ENCODE measurements around the gene FIGNL2.

FIGNL2 gene

DNA sequence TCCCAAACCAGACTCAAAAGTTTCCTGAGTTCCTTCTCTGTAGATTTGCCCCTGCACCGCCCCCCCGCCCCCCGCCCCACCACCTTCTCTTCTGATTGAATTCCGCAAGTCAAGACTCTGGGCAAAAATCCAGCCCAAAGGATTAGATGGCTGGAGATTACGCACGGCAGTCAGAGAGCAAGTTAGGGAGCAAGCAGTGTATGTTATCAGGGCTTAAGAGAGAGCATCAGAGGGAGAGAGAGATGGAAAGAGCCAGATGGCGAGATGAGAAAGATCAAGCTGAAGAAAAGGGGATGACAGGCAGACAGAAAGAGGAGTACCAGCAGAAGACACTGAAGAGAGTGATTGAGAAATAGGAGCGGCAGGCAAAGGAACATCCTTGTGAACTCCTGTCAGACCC is 25.5 kb upstream of the FIGNL2 start:
- DNase-seq, result no peak

GRCh38 chr12:51873251-51873994 is 24.9 kb upstream of the FIGNL2 start:
- DNase-seq, result no peak

DNA sequence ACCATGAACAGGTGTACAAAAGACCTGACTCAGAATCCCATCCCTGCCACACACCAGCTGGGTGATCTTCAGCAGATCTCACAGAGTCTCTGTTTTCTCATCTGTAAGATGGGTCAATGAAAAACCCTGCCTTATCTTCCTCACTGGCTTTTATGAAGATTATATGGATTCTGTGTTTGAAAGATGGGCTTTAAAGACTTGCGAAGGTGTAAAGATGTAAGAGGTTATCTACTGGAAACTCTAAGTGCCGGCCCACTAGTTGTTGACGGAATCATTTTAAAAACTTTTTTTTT is 24.1 kb upstream of the FIGNL2 start:
- DNase-seq, result no peak

DNA sequence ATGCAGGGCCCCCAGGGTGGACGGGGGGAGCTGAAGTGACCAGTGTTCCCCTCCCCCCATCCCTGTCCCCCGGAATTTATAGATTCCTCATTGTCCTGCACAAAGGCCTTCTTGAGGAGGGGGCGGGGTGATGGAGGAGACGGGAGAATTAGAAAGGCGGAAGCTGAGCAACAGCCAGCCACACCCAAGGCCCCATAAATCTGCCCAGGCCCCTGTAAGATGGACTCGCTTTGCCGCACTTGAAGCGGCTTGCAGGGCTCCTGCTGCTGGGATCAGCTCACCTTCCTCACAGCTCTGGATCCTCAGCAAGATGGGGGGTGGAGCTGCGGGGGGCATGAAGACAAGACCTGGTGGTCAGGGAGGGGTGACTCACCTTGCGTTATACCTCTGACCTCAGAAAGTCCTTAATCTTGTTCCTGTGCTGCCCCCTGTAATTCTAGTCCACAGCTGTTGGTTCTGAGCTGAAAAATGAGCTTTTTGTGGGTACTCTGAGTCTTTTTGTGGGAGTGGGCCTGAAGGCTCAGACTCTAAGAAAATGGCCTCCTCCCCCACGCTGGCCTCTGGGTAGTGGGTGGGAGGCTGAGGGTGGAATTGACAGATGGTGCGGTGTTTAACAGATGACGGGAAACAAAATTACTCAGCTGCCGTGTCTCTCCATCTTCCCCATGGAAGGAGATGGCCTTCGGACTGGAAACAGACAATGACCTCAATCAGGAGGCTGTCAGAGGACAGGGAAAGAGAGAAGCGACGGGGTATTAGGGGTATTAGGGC is 23.6 kb upstream of the FIGNL2 start:
- no peak for DNase-seq

DNA sequence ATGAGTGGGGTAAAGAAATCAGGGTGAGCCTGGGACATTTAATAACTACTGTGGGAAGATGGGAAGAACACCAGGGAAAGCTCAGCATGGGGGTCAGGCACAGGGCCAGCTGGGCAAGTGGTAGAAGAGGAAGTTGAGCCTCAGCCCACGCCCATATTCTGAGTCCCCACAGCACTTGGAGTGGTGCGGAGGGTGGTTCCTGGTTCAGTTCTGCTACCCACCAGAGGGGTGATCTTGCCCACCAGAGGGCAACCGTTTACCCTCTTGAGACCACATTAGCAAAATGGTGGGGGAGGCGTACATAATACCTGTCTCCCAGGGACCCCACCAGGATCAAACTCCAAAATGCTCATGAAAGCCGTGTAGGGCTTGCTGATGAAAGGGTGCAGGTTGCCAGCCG is 22.6 kb upstream of the FIGNL2 start:
- DNase-seq, result peak; percentile 72 to 73

GRCh38 chr12:51870504-51870903 is 22.0 kb upstream of the FIGNL2 start:
- DNase-seq, result no peak

- peak; percentile 22 to 32 for DNase-seq
Measured at GRCh38 chr12:51869931-51870330, 21.4 kb upstream of the FIGNL2 start.

GRCh38 chr12:51869496-51869865 is 21.0 kb upstream of the FIGNL2 start:
- DNase-seq, result no peak

- no peak for DNase-seq
Measured at GRCh38 chr12:51868821-51869495, 20.4 kb upstream of the FIGNL2 start.

- DNase-seq, result no peak
Measured at GRCh38 chr12:51867796-51868428, 19.4 kb upstream of the FIGNL2 start.

GRCh38 chr12:51867371-51867770 is 18.9 kb upstream of the FIGNL2 start:
- DNase-seq, result no peak

- DNase-seq, result no peak
Measured at GRCh38 chr12:51866762-51867161, 18.2 kb upstream of the FIGNL2 start.

DNA sequence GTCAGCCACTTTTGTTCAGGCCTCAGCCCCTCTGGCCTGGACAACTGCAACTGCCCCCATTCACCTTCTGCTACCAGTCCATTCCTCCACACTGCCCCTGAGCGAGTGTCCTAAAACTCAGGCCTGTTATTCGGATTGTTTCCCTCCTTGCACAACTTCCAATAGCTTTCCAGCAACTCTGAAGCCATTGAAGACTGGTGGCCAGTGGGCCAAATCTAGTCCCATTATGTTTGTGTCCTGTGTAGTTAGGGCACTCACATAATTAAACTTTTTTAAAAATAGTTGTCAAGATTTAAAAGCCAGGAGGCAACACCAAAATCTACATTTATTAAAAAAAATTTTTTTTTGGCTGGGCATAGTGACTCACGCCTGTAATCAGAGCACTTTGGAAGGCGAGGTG is 17.8 kb upstream of the FIGNL2 start:
- no peak for DNase-seq

DNA sequence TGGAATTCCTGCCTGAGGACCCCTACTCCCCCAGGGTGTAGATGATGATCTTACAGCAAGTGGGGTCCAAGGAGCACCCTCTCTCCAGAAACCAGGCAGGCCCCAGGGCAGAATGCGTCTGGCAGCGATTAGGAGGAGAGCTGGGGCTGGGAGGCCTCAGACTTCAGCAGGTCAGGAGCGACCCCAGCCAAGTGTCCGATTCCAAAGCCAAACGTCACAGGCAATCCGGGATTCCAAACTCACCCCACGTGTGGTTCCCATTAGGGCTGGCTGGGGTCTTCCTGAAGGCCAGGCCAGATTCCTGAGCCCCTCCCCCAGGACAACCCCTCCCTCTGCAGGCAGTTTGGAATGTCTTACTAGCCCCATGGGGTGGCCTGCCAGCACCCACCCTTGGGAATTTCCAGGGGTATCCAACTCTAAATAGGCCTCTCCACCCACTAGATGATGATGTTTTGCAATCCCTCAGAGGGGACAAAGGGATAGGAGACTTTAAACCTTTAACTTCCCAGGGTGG is 17.3 kb upstream of the FIGNL2 start:
- no peak for DNase-seq

DNA sequence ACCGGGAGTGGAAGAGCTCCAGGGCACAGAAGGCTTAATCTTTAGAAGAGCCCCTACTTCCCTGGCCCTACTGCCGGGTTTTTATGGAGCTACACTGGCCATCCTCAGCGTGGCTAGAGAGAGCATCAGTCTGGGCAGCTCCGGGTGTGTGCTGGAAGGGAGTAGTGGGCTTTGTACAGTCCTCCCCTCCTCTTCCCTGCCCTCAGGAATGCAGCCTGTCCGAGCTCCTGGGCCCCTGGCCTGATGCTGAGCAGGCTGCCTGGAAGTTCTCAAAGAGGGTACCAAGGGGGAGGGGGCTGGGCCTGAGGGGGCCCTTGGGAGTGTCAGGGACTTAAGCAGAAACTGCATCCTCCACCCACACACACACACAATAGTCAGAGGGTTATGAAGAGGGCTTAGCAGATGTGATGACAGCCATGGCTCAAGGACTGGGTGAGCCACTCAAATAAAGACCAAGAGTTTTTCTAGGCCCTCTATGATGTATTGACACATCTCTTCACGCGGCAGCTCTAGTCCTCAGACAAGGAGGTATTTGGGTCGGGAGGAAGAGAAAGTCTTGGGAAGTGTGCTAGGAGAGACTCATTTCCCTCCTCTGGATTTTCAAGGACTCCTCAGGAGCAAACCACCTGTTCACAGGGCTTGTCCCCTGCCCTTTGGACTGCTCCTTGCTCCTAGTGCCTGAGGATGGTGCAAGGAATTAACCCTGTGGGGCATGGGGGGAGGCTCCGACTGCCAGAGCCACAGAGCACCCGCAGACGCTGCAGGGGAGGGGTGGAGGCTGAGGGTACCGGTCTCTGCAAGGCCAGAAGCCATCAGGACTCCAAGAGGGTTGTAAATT is 16.5 kb upstream of the FIGNL2 start:
- DNase-seq, result no peak

DNA sequence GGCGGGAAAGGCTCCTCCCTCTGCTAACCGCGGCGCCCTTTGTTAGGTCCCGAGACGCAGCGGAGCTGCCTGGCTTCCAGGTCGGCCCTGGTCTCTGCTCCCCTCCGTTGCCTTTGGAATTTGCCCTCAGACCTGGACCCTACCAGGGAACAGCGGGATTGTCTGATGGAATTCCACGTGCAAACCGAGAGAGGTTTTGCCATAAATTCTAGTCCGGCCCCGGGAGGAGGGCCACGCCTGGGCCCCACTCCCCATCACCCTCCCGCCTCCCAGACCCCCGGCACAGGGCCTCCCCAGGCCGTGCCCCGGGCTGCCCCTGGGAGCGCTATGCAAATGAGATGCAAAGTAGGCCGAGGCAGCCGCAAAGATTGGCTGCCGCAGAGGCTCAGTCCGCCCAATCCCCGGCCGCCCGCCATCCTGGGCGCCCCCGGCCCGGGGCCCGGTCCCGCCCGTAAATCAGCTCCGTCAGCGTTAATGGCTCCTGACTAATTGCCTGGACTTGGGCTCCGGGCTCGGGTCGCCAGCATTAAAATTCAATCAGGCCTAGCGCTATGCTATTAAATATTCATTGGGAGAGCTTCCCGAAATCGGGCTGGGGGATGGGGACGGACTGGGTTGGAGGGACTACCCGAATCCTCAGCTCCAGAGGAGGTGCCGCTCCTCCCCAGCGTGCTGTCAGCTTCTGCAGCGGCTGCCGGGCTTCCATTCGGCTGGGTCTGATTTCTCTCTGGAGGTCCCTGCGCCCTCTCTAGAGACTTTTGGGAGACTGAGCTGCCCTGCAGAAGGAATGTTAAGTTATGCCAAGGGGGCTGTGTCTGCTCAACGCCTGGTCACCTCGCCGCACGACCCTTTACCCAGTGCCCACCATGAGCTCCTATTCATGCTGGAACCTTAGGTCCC is 15.7 kb upstream of the FIGNL2 start:
- no peak for DNase-seq

DNA sequence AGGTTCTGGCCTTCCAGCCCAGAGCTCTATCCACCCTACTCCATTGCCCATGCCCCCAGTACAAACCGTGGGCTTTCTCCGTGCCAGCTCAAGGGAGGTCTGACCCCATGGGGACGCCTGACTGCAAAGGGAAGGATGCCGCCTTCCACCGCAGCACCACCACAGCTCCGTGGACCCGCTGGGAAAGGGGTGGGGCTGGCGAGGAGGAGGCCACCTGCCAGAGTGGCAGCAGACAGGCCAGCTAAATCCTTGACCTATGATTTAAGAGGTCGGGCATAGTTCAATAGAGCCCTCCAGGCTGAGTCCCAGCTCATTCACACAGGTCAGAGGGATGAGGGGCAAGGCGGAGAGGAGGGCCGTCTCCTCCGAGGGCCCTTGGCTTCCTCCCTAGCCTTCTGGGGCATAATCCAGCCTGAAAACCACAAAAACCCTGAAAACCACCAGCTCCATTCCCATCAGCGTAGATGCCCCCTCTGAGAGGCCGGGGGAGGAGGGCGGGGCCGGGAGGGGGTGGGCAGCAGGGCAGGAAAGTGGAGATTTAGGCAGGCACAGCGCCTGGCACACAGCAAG is 14.9 kb upstream of the FIGNL2 start:
- no peak for DNase-seq

DNA sequence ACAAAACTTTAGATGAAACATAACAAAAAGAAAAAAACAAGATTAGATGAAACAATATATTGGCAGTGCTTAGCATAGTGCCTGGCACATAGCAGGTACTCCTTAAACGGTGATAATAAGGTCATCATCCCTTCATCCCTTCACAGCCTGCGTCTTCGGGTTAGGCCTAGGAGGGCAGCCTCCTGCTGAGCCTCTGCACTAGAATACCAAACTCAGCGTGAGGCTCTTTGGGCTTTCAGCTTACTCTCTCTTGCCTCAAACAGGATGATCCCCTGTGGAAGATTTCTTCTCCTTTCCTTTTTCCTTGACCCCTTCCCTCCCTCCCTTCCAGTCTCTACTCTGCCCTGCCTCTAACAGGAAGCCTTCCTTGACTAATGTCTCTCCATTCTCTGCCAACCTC is 14.4 kb upstream of the FIGNL2 start:
- no peak for DNase-seq

- no peak for DNase-seq
Measured at GRCh38 chr12:51860986-51861385, 12.5 kb upstream of the FIGNL2 start.

- DNase-seq, result no peak
Measured at GRCh38 chr12:51855586-51856428, 7.3 kb upstream of the FIGNL2 start.
